Measurements from ENCODE around the gene NUDT8.
"Not testable (repeated sequence)": the region's sequence is repeated elsewhere in the genome, so short reads cannot be mapped to it uniquely, and the experiment has no call there.

NUDT8 gene

DNA sequence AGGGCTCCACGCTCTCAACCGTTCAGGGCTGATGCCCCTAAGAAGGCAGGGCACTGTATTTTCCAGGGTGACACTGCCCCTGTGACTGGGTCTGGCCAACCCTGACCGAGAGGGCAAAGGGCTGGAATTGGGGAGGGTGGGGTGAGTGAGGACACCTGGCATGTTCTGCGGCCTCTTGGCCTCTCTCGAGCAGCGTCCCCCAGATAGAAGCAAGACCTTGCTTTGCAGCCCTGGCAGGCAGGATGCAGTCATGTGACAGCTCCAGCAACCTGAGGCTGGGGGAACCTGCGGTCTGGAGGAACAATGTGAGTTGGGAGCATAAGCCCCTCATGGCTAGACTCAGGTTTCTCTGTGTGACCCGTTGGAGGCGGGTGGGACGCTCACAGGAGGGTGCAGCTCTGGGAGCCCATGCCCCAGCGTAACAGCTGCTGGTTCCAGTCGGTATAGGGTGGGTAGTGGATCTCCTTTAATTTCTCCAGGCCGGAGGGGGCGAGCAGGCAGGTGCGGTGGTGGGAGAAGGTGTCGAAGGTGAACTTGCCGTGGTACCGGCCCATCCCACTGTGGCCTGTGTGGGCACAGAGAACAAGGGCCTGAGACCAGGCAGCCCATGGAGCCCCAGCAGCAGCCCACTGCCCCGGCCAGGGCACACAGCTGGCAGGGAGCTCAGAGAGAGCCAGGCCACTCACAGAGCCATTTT, 33.2 kb upstream of the NUDT8 start:
- TF ChIP-seq PPARA (CRISPR knock-in tag; IDR thresholded peaks at IDR 0.05; ENCODE audit: borderline replicate concordance) = no peak
- TF ChIP-seq, protein P1, sequence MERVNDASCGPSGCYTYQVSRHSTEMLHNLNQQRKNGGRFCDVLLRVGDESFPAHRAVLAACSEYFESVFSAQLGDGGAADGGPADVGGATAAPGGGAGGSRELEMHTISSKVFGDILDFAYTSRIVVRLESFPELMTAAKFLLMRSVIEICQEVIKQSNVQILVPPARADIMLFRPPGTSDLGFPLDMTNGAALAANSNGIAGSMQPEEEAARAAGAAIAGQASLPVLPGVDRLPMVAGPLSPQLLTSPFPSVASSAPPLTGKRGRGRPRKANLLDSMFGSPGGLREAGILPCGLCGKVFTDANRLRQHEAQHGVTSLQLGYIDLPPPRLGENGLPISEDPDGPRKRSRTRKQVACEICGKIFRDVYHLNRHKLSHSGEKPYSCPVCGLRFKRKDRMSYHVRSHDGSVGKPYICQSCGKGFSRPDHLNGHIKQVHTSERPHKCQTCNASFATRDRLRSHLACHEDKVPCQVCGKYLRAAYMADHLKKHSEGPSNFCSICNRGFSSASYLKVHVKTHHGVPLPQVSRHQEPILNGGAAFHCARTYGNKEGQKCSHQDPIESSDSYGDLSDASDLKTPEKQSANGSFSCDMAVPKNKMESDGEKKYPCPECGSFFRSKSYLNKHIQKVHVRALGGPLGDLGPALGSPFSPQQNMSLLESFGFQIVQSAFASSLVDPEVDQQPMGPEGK (CRISPR knock-in tag; IDR thresholded peaks at IDR 0.05; ENCODE audit: borderline replicate concordance) = no peak
- TF ChIP-seq POU6F1 (CRISPR knock-in tag; IDR thresholded peaks at IDR 0.05; ENCODE audit: borderline replicate concordance, low read depth) = no peak
- no peak for TF ChIP-seq ARNTL (CRISPR knock-in tag; IDR thresholded peaks at IDR 0.05; ENCODE audit: borderline replicate concordance, low read depth)
- TF ChIP-seq ZC3H10 (CRISPR knock-in tag; IDR thresholded peaks at IDR 0.05) = no peak
- no peak for ATAC-seq

DNA sequence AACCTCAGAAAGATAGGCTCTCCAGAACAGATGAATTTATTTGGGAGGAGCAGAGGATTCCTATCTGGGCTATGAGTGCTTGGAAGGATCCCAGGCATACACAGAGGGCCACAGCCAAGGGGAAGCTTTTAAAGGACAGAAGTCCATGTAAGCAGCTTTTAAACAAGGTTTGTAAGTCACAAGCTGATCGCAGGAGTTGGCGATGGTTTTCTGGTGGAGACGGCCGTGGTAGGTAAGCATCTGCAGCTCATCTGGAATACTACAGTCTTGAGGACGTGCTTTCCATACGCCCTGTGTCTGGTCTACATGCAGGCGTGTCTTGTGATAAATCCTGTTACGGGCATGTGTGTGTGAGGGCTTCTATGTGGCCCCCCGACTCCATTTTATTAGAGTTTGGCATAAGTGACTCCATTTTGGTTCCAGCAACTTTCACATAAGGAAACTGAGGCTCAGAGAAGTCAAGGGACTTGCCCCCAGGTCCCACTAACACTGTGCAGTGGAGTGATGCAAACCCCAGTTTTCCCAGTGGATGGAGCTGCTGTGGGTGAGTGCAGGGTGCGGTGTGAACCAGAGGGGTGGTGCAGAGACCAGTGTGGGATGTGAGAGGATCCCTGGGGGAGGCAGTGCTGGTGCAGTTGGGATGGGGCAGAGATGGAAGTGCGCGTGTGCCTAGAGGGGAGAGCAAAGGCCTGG, 32.6 kb upstream of the NUDT8 start:
- no peak for ATAC-seq

DNA sequence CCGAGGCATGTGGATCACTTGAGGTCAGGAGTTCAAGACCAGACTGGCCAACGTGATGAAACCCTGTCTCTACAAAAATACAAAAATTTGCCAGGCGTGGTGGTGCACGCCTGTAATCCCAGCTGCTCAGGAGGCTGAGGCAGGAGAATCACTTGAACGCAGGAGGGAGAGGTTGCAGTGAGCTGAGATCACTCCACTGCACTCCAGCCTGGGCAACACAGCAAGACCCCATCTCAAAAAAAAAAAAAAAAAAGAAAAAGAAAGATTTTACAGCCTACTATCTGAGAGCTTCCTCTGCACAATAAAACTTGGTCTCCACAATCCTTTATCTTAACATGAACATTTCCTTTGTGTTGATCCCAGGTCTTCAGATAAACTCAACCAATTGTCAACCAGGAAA, 31.0 kb upstream of the NUDT8 start:
- not testable (repeated sequence) for ATAC-seq

More for the DNA sequence above, 32.6 kb upstream of the NUDT8 start:
- TF ChIP-seq ZNF70 (CRISPR knock-in tag; IDR thresholded peaks at IDR 0.05) (no peak), TOX (CRISPR knock-in tag; IDR thresholded peaks at IDR 0.05; ENCODE audit: borderline replicate concordance) (no peak), ARNTL (CRISPR knock-in tag; IDR thresholded peaks at IDR 0.05; ENCODE audit: borderline replicate concordance, low read depth) (no peak), POU6F1 (CRISPR knock-in tag; IDR thresholded peaks at IDR 0.05; ENCODE audit: borderline replicate concordance, low read depth) (no peak), PPARA (CRISPR knock-in tag; IDR thresholded peaks at IDR 0.05; ENCODE audit: borderline replicate concordance) (no peak)

- ATAC-seq = not testable (repeated sequence)
Measured at GRCh38 chr11:67659651-67660165, 30.0 kb upstream of the NUDT8 start.

DNA sequence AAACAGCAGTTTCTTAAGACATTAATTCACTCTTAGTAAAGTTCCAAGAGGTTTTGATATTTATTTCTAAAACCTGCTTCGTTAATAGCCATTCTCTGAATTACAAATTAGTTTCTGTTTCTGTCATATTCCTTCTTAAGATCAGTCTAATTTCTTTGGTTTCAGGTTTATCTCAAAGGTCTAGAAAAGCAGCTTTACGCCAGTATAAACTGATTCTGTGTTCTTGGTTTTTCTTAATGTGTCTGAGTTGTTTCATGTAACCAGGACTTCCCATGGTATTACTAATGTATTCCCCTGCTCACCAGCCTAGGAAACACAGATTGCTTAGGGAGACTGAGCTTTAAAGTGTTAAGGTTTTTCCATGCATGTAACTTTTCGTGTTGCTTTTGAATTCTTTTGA, 27.6 kb upstream of the NUDT8 start:
- TF ChIP-seq PPARA (CRISPR knock-in tag; IDR thresholded peaks at IDR 0.05; ENCODE audit: borderline replicate concordance) (no peak), ZNF70 (CRISPR knock-in tag; IDR thresholded peaks at IDR 0.05) (no peak), CSDC2 (CRISPR knock-in tag; IDR thresholded peaks at IDR 0.05) (no peak), RARB (CRISPR knock-in tag; IDR thresholded peaks at IDR 0.05) (no peak), BACH2 (CRISPR knock-in tag; IDR thresholded peaks at IDR 0.05; ENCODE audit: borderline replicate concordance) (no peak), TCF4 (CRISPR knock-in tag; IDR thresholded peaks at IDR 0.05; ENCODE audit: borderline replicate concordance) (no peak), SNAI2 (CRISPR knock-in tag; IDR thresholded peaks at IDR 0.05) (no peak), ZFP30 (CRISPR knock-in tag; IDR thresholded peaks at IDR 0.05) (no peak), POU6F1 (CRISPR knock-in tag; IDR thresholded peaks at IDR 0.05; ENCODE audit: borderline replicate concordance, low read depth) (no peak), CREB5 (CRISPR knock-in tag; IDR thresholded peaks at IDR 0.05; ENCODE audit: low read depth) (no peak), OSR1 (CRISPR knock-in tag; IDR thresholded peaks at IDR 0.05) (no peak), CSRNP3 (CRISPR knock-in tag; IDR thresholded peaks at IDR 0.05) (no peak), GLIS3 (CRISPR knock-in tag; IDR thresholded peaks at IDR 0.05) (no peak)
- TF ChIP-seq, protein P1 (CRISPR knock-in tag; IDR thresholded peaks at IDR 0.05; ENCODE audit: borderline replicate concordance) = no peak
- no peak for ATAC-seq

All from SK-N-SH treated with all-trans-retinoic acid at 6 μM for 48 hours (cell line).